K562 (cell line): ENCODE results near the gene MYCBPAP.

Experiments used
- JUN ChIP-seq, 2 experiments: sonication (generic) in 1 of 2; formaldehyde crosslinking in 1 of 2; IDR thresholded peaks; 2 replicates each; pipeline versions ENCODE4 v1.6.1 to v1.8.0; 2012 to 2022; ENCODE audit warnings: borderline replicate concordance in 2 of 2, mild to moderate bottlenecking in 2 of 2, improper control_type of control experiment in 1 of 2, low read depth in 1 of 2, low read length in 1 of 2, missing genetic modification reagents in 1 of 2
- KAT2B ChIP-seq: IDR thresholded peaks from one replicate; pipeline ENCODE4 v1.6.1; 2012; ENCODE audit warnings: low read depth, mild to moderate bottlenecking, control low read depth, inconsistent platforms, low read length, moderate library complexity
- POLR2A ChIP-seq: fragments of 450-650 bp; conservative IDR thresholded peaks from 2 replicates; pipeline ENCODE4 v1.6.1; 2016
- ZNF695 ChIP-seq: fragments of 450-650 bp; formaldehyde crosslinking; IDR thresholded peaks from 2 replicates; pipeline ENCODE4 v1.4.0; 2020; ENCODE audit warnings: mild to moderate bottlenecking, moderate library complexity

- TF ChIP-seq JUN (IDR thresholded peaks at IDR 0.05; ENCODE audit: borderline replicate concordance, low read depth, low read length) (no peak), JUN (CRISPR knock-in tag; IDR thresholded peaks at IDR 0.05; ENCODE audit: borderline replicate concordance) (no peak), ZNF695 (CRISPR knock-in tag) (no peak), POLR2A (no peak), KAT2B (no peak)
These were observed 19.8 kb downstream of the MYCBPAP start for GRCh38 chr17:50527949-50528474.
